ENCODE results near the gene CCDC149. TPM values are rescaled to one million over a fixed set of nuclear protein-coding genes. Genes with fewer than 3 reads are reported as not detected.

Gene CCDC149
- total RNA-seq, 1 experiment from 2014 or later, result 8.3 TPM

GRCh38 chr4:24843096-24843495 lies 69.7 kb downstream of the CCDC149 start:
- DNase-seq (ENCODE audit: low read depth), result no peak

GRCh38 chr4:24842356-24842755 lies 70.5 kb downstream of the CCDC149 start:
- DNase-seq (ENCODE audit: low read depth), result no peak

- no peak for DNase-seq (ENCODE audit: low read depth)
Measured at GRCh38 chr4:24840826-24841543, 71.9 kb downstream of the CCDC149 start.

GRCh38 chr4:24840362-24840761 lies 72.5 kb downstream of the CCDC149 start:
- no peak for DNase-seq (ENCODE audit: low read depth)

GRCh38 chr4:24837781-24838180 lies 75.1 kb downstream of the CCDC149 start:
- no peak for DNase-seq (ENCODE audit: low read depth)

GRCh38 chr4:24837336-24837735 lies 75.5 kb downstream of the CCDC149 start:
- peak; percentile 26 for DNase-seq (ENCODE audit: low read depth)

GRCh38 chr4:24836661-24837242 lies 76.1 kb downstream of the CCDC149 start:
- DNase-seq (ENCODE audit: low read depth), result no peak

- DNase-seq (ENCODE audit: low read depth), result no peak
Measured at GRCh38 chr4:24835696-24836095, 77.1 kb downstream of the CCDC149 start.

- DNase-seq (ENCODE audit: low read depth), result no peak
Measured at GRCh38 chr4:24831637-24832036, 81.2 kb downstream of the CCDC149 start.

GRCh38 chr4:24824720-24825119 lies 88.1 kb downstream of the CCDC149 start:
- DNase-seq (ENCODE audit: low read depth), result no peak

- no peak for DNase-seq (ENCODE audit: low read depth)
Measured at GRCh38 chr4:24820541-24820940, 92.3 kb downstream of the CCDC149 start.

- DNase-seq (ENCODE audit: low read depth), result no peak
Measured at GRCh38 chr4:24816797-24817196, 96.0 kb downstream of the CCDC149 start.

- no peak for DNase-seq (ENCODE audit: low read depth)
Measured at GRCh38 chr4:24813732-24814131, 99.1 kb downstream of the CCDC149 start.

GRCh38 chr4:24810871-24811631 lies 101.8 kb downstream of the CCDC149 start:
- no peak for DNase-seq (ENCODE audit: low read depth)

- no peak for DNase-seq (ENCODE audit: low read depth)
Measured at GRCh38 chr4:24809815-24810405, 102.9 kb downstream of the CCDC149 start.

GRCh38 chr4:24809376-24809775 lies 103.5 kb downstream of the CCDC149 start:
- DNase-seq (ENCODE audit: low read depth), result no peak

- DNase-seq (ENCODE audit: low read depth), result no peak
Measured at GRCh38 chr4:24808955-24809354, 103.9 kb downstream of the CCDC149 start.

GRCh38 chr4:24808261-24808660 lies 104.6 kb downstream of the CCDC149 start:
- no peak for DNase-seq (ENCODE audit: low read depth)

GRCh38 chr4:24807611-24808010 lies 105.2 kb downstream of the CCDC149 start:
- DNase-seq (ENCODE audit: low read depth), result no peak

GRCh38 chr4:24806206-24806990 lies 106.4 kb downstream of the CCDC149 start:
- DNase-seq (ENCODE audit: low read depth), result no peak

GRCh38 chr4:24805566-24805965 lies 107.3 kb downstream of the CCDC149 start:
- DNase-seq (ENCODE audit: low read depth), result no peak

- no peak for DNase-seq (ENCODE audit: low read depth)
Measured at GRCh38 chr4:24805067-24805466, 107.8 kb downstream of the CCDC149 start.

Measured in M059J (cell line).